VCaP (cell line): ENCODE measurements around the gene MTARC1.

Experiments used
- H3K27ac ChIP-seq: fragments of 450-650 bp; 2 replicates; pipeline ENCODE4 v1.5.1; 2017
- CTCF ChIP-seq: fragments of 450-650 bp; conservative IDR thresholded peaks from 2 replicates; pipeline ENCODE4 v1.5.1; 2017; ENCODE audit warnings: mild to moderate bottlenecking, moderate library complexity

The MTARC1 gene

GRCh38 chr1:220812308-220812707 is 25.6 kb downstream of the MTARC1 start:
- TF ChIP-seq CTCF, result no peak
- peak overlapping the region; percentile 83 for H3K27ac ChIP-seq

- peak overlapping the region; percentile 83 for H3K27ac ChIP-seq
- no peak for TF ChIP-seq CTCF
These were observed 26.3 kb downstream of the MTARC1 start for GRCh38 chr1:220813013-220813412.

- TF ChIP-seq CTCF, result no peak
- peak overlapping the region; percentile 67 for H3K27ac ChIP-seq
These were observed 28.7 kb downstream of the MTARC1 start for GRCh38 chr1:220815409-220815808.

GRCh38 chr1:220817907-220818306 is 31.2 kb downstream of the MTARC1 start:
- TF ChIP-seq CTCF, result no peak

GRCh38 chr1:220818421-220819173 is 31.9 kb downstream of the MTARC1 start:
- no peak overlapping the region for H3K27ac ChIP-seq

More at GRCh38 chr1:220817907-220818306, 31.2 kb downstream of the MTARC1 start:
- no peak overlapping the region for H3K27ac ChIP-seq

GRCh38 chr1:220819467-220820026 is 32.8 kb downstream of the MTARC1 start:
- no peak for TF ChIP-seq CTCF
- no peak overlapping the region for H3K27ac ChIP-seq

More at GRCh38 chr1:220818421-220819173, 31.9 kb downstream of the MTARC1 start:
- no peak for TF ChIP-seq CTCF

- H3K27ac ChIP-seq, result no peak overlapping the region
- TF ChIP-seq CTCF, result no peak
These were observed 37.6 kb downstream of the MTARC1 start for GRCh38 chr1:220824031-220824989.
